Motor neuron (in vitro differentiated cells): ENCODE measurements around the gene DLG2. TPM values are rescaled to one million over a fixed set of nuclear protein-coding genes. Genes with fewer than 3 reads are reported as not detected.

Experiments used
- ATAC-seq, 8 experiments: fragments of 200-7000 bp; cut with Tn5 transposase; replicated peaks in 6 of 8; 2 replicates each; pipeline ENCODE4 v1.8.0; 2021; ENCODE audit warnings: mild to moderate bottlenecking in 8 of 8, moderate library complexity in 8 of 8
- H3K27ac ChIP-seq, 2 donors: fragments of 250-450 bp; sonication (Bioruptor Pico); 2 replicates each; pipeline ENCODE4 v1.9.0; 2021; ENCODE audit warnings: antibody characterized with exemption in 2 of 2, mild to moderate bottlenecking in 2 of 2, moderate library complexity in 1 of 2
- H3K4me1 ChIP-seq, 2 donors: fragments of 250-450 bp; sonication (Bioruptor Pico); replicated peaks in 1 of 2; 2 replicates each; pipeline ENCODE4 v1.6.1; 2021; ENCODE audit warnings: antibody characterized with exemption in 2 of 2, mild to moderate bottlenecking in 2 of 2, moderate library complexity in 1 of 2
- H3K4me3 ChIP-seq, 5 donors: fragments of 250-450 bp; sonication (Bioruptor Pico); 2 replicates each; pipeline ENCODE4 v1.9.0; 2021; ENCODE audit warnings: antibody characterized with exemption in 5 of 5, mild to moderate bottlenecking in 5 of 5, moderate library complexity in 4 of 5
- WGBS, 10 experiments: fragments of 450-650 bp; shearing (Covaris generic); methylation state at CpG; one replicate each; pipeline ENCODE4 v1.0.0; 2022; 5-methylcytosine and 5-hydroxymethylcytosine counted together
- in situ Hi-C, 9 experiments: fragments of 400-800 bp; cut with MboI; loops; one replicate each; pipeline ENCODE4 v1.15.0; 2021; ENCODE audit warnings: low sequenced_read_pairs in 9 of 9, low pct_unique_long_range_greater_than_20kb in 2 of 9; ENCODE audit not compliant: unreplicated experiment in 9 of 9
- total RNA-seq, 8 experiments: library from RNA; unstranded; fragments of 300-600 nt; gene quantifications; 2 replicates each; pipeline versions ENCODE4 v1.2.3 to v1.2.4, GENCODE V29; 2022

Gene DLG2
- total RNA-seq, 8 experiments from 2014 or later, result 1.3 to 17.5 (median 6.5) TPM

- no peak overlapping the region for H3K27ac ChIP-seq
- no peak overlapping the region for H3K4me3 ChIP-seq
- ATAC-seq, result peak in 2 of 8 experiments; percentile 68 to 93
- no peaks in the 10 kb centered on the region for H3K4me1 ChIP-seq
- in situ Hi-C loops, result no loop called here
- 0 to 92% (median 68%) methylated on average over 2 to 3 of the region's 3 CpGs; no CpG with 5 or more reads in 3 of the 10 experiments for WGBS, 10 experiments
These were observed 2043.3 kb downstream of the DLG2 start for GRCh38 chr11:83583757-83584366.

- in situ Hi-C loops, result no loop called here
- no peak for ATAC-seq
These were observed 2052.6 kb downstream of the DLG2 start for GRCh38 chr11:83574519-83574918.

GRCh38 chr11:83572581-83573496, 2054.3 kb downstream of the DLG2 start:
- ATAC-seq, result no peak
- WGBS, 10 experiments, result 0 to 100% (median 86%) methylated on average over 1 to 5 of the region's 5 CpGs; no CpG with 5 or more reads in 1 of the 10 experiments
- Histone ChIP-seq H3K4me3 (no peak overlapping the region), H3K27ac (no peak overlapping the region), H3K4me1 (peaks cover 0 to 7% of the 10 kb centered on the region in 2 donors)
- in situ Hi-C loops, result no loop called here

More at GRCh38 chr11:83574519-83574918, 2052.6 kb downstream of the DLG2 start:
- no peak overlapping the region for H3K27ac ChIP-seq
- 0 to 100% (median 79%) methylated on average over 1 to 2 of the region's 2 CpGs; no CpG with 5 or more reads in 4 of the 10 experiments for WGBS, 10 experiments
- peaks cover 0 to 7% of the 10 kb centered on the region in 2 donors for H3K4me1 ChIP-seq
- no peak overlapping the region for H3K4me3 ChIP-seq

- Histone ChIP-seq H3K27ac (no peak overlapping the region), H3K4me1 (peaks cover 0 to 7% of the 10 kb centered on the region in 2 donors), H3K4me3 (no peak overlapping the region)
- in situ Hi-C loops, result no loop called here
- peak in 1 of 8 experiments; percentile 51 for ATAC-seq
- 23 to 83% (median 61%) methylated on average over 4 to 7 of the region's 7 CpGs for WGBS, 10 experiments
These were observed 2055.8 kb downstream of the DLG2 start for GRCh38 chr11:83571302-83571701.

GRCh38 chr11:83569134-83569805, 2057.9 kb downstream of the DLG2 start:
- Histone ChIP-seq H3K27ac (no peak overlapping the region), H3K4me3 (no peak overlapping the region)
- 0 to 86% (median 48%) methylated on average over 1 of the region's 1 CpG; no CpG with 5 or more reads in 2 of the 10 experiments for WGBS, 10 experiments

GRCh38 chr11:83568516-83568915, 2058.6 kb downstream of the DLG2 start:
- Histone ChIP-seq H3K4me1 (peaks cover 0 to 7% of the 10 kb centered on the region in 2 donors), H3K4me3 (no peak overlapping the region), H3K27ac (no peak overlapping the region)
- in situ Hi-C loops, result no loop called here
- 6 to 100% (median 80%) methylated on average over 1 to 2 of the region's 2 CpGs; no CpG with 5 or more reads in 1 of the 10 experiments for WGBS, 10 experiments
- no peak for ATAC-seq

More at GRCh38 chr11:83569134-83569805, 2057.9 kb downstream of the DLG2 start:
- in situ Hi-C loops, result no loop called here
- peaks cover 0 to 7% of the 10 kb centered on the region in 2 donors for H3K4me1 ChIP-seq
- ATAC-seq, result no peak

- in situ Hi-C loops, result no loop called here
- Histone ChIP-seq H3K4me1 (peaks cover 0 to 7% of the 10 kb centered on the region in 2 donors), H3K27ac (no peak overlapping the region), H3K4me3 (no peak overlapping the region)
- ATAC-seq, result peak in 4 of 8 experiments; percentile 29 to 79 (median 60)
- WGBS, 10 experiments, result 0 to 90% (median 35%) methylated on average over 2 to 4 of the region's 4 CpGs; no CpG with 5 or more reads in 4 of the 10 experiments
These were observed 2060.2 kb downstream of the DLG2 start for GRCh38 chr11:83566950-83567349.

- Histone ChIP-seq H3K4me3 (no peak overlapping the region), H3K4me1 (no peaks in the 10 kb centered on the region), H3K27ac (no peak overlapping the region)
- 71 to 100% (median 94%) methylated on average over 1 of the region's 1 CpG; no CpG with 5 or more reads in 4 of the 10 experiments for WGBS, 10 experiments
- in situ Hi-C loops, result no loop called here
- ATAC-seq, result no peak
These were observed 2062.3 kb downstream of the DLG2 start for GRCh38 chr11:83564870-83565269.

GRCh38 chr11:83558281-83558680, 2068.9 kb downstream of the DLG2 start:
- Histone ChIP-seq H3K4me1 (no peaks in the 10 kb centered on the region), H3K4me3 (no peak overlapping the region), H3K27ac (no peak overlapping the region)
- in situ Hi-C loops, result no loop called here
- ATAC-seq, result no peak
- 50 to 100% (median 97%) methylated on average over 1 to 2 of the region's 2 CpGs for WGBS, 10 experiments

- no peak overlapping the region for H3K27ac ChIP-seq
- no peaks in the 10 kb centered on the region for H3K4me1 ChIP-seq
- WGBS, 10 experiments, result 80 to 100% (median 96%) methylated on average over 1 to 2 of the region's 2 CpGs; no CpG with 5 or more reads in 1 of the 10 experiments
- H3K4me3 ChIP-seq, result no peak overlapping the region
- in situ Hi-C loops, result no loop called here
- no peak for ATAC-seq
These were observed 2069.5 kb downstream of the DLG2 start for GRCh38 chr11:83557653-83558052.

- in situ Hi-C loops, result no loop called here
- ATAC-seq, result no peak
- Histone ChIP-seq H3K4me3 (no peak overlapping the region), H3K27ac (no peak overlapping the region), H3K4me1 (no peaks in the 10 kb centered on the region)
These were observed 2072.3 kb downstream of the DLG2 start for GRCh38 chr11:83554876-83555275.

- in situ Hi-C loops, result no loop called here
- no peak for ATAC-seq
- 33 to 100% (median 91%) methylated on average over 1 to 5 of the region's 5 CpGs; no CpG with 5 or more reads in 2 of the 10 experiments for WGBS, 10 experiments
- no peak overlapping the region for H3K27ac ChIP-seq
- no peak overlapping the region for H3K4me3 ChIP-seq
- peaks cover 0 to 9% of the 10 kb centered on the region in 2 donors for H3K4me1 ChIP-seq
These were observed 2077.0 kb downstream of the DLG2 start for GRCh38 chr11:83549984-83550667.
